K562 (cell line): ENCODE results near the gene BRWD1. TPM values are rescaled to one million over a fixed set of nuclear protein-coding genes. Genes with fewer than 3 reads are reported as not detected.

Experiments
- ATAC-seq: fragments of 200-7000 bp; cut with Tn5 transposase; 3 replicates; pipeline ENCODE4 v1.9.1; 2020; ENCODE audit warnings: moderate library complexity
- BruUV-seq: library from RNA; stranded (reverse); fragments of 400-500 nt; replicated peaks from 2 replicates; lab custom pipeline; 2021; lab: Mats Ljungman, UMichigan
- CTCF ChIA-PET: fragments of 300-600 bp; formaldehyde crosslinking; extraction: SDS; loops from one replicate; lab custom pipeline; 2021; ENCODE audit warnings: low intra/inter-chr PET ratio; lab: Yijun Ruan, JAX
- POLR2A ChIA-PET: fragments of 300-600, 350-650 bp; sonication (Branson Sonifier 250); formaldehyde crosslinking; extraction: SDS; loops from one replicate; lab custom pipeline; 2021; ENCODE audit warnings: antibody characterized with exemption, inconsistent platforms; lab: Yijun Ruan, JAX
- DNase-seq, 4 experiments: peaks; one replicate each; pipeline versions ENCODE4 v3.0.0 to v3.0.0-alpha.2; 2011 to 2018; ENCODE audit warnings: low spot score in 3 of 4, mixed read lengths in 3 of 4; ENCODE audit errors: extremely low read depth in 1 of 4
- FAIRE-seq: peaks from 2 replicates; lab custom pipeline; 2011; peaks lifted over from hg19 to GRCh38; lab: Jason Lieb, UNC
- H2AFZ ChIP-seq: 2 replicates; pipeline ENCODE4 v1.6.0; 2011; ENCODE audit warnings: low read depth, low read length, control low read depth, inconsistent platforms
- H3K27ac ChIP-seq: fragments of 200-600 bp; 3 replicates; pipeline ENCODE4 v1.8.0; 2011; ENCODE audit warnings: low read depth, mild to moderate bottlenecking, control low read depth, inconsistent platforms, low read length, moderate library complexity, mixed read lengths; ENCODE audit errors: extremely low read depth
- H3K27me3 ChIP-seq, 2 experiments: fragments of 300-600 bp in 1 of 2; 2 replicates in 1 of 2; 3 replicates in 1 of 2; pipeline versions ENCODE4 v1.6.0 to v1.8.0; 2011; ENCODE audit warnings: inconsistent platforms in 2 of 2, low read length in 2 of 2, mild to moderate bottlenecking in 1 of 2, mixed read lengths in 1 of 2, moderate library complexity in 1 of 2; ENCODE audit not compliant: control insufficient read depth in 2 of 2, insufficient read depth in 2 of 2
- H3K36me3 ChIP-seq: fragments of 300-600 bp; 3 replicates; pipeline ENCODE4 v1.8.0; 2011; ENCODE audit warnings: mild to moderate bottlenecking, low read length, inconsistent platforms; ENCODE audit not compliant: control insufficient read depth, insufficient read depth
- H3K4me1 ChIP-seq, 2 experiments: fragments of 200-600 bp in 1 of 2; replicated peaks in 1 of 2; 2 replicates in 1 of 2; 3 replicates in 1 of 2; pipeline versions ENCODE4 v1.5.1 to v1.8.0; 2011; ENCODE audit warnings: inconsistent platforms in 2 of 2, low read length in 2 of 2, mild to moderate bottlenecking in 1 of 2, mixed read lengths in 1 of 2, moderate library complexity in 1 of 2; ENCODE audit not compliant: control insufficient read depth in 2 of 2, insufficient read depth in 2 of 2
- H3K4me2 ChIP-seq: 2 replicates; pipeline ENCODE4 v1.6.1; 2011; ENCODE audit warnings: low read length, control low read depth, inconsistent platforms, mixed read lengths; ENCODE audit not compliant: insufficient read depth
- H3K4me3 ChIP-seq: fragments of 200-600 bp; sonication (generic), shearing (Covaris generic); 2 replicates; pipeline ENCODE4 v1.5.1; 2016; ENCODE audit warnings: control low read depth, inconsistent platforms
- H3K79me2 ChIP-seq: fragments of 200-600 bp; 3 replicates; pipeline ENCODE4 v1.8.0; 2011; ENCODE audit warnings: low read length, inconsistent platforms; ENCODE audit not compliant: control insufficient read depth, insufficient read depth
- H3K9ac ChIP-seq, 2 experiments: 2 replicates each; pipeline versions ENCODE4 v1.6.0 to v1.6.1; 2011; ENCODE audit warnings: low read depth in 2 of 2, low read length in 2 of 2, control low read depth in 1 of 2, inconsistent platforms in 1 of 2, mild to moderate bottlenecking in 1 of 2, mixed read lengths in 1 of 2; ENCODE audit not compliant: insufficient read depth in 1 of 2
- H3K9me1 ChIP-seq: one replicate; pipeline ENCODE4 v1.6.0; 2011; ENCODE audit warnings: inconsistent platforms, mild to moderate bottlenecking, low read length, moderate library complexity; ENCODE audit not compliant: control insufficient read depth, insufficient read depth
- H3K9me3 ChIP-seq: replicated peaks from 2 replicates; pipeline ENCODE4 v1.5.1; 2011; ENCODE audit warnings: low read depth, low read length, inconsistent platforms; ENCODE audit not compliant: control insufficient read depth, insufficient read depth
- H4K20me1 ChIP-seq: replicated peaks from 2 replicates; pipeline ENCODE4 v1.6.1; 2011; ENCODE audit warnings: low read length, inconsistent platforms, mixed read lengths; ENCODE audit not compliant: control insufficient read depth, insufficient read depth
- CTBP1 ChIP-seq: fragments of 450-650 bp; IDR thresholded peaks from 2 replicates; pipeline ENCODE4 v1.6.1; 2016; ENCODE audit warnings: borderline replicate concordance
- CXXC5 ChIP-seq: fragments of 250-450 bp; sonication (Bioruptor Pico); IDR thresholded peaks from 2 replicates; pipeline ENCODE4 v1.8.0; 2022; ENCODE audit warnings: inconsistent platforms, mild to moderate bottlenecking, moderate library complexity
- E2F4 ChIP-seq: sonication (generic); formaldehyde crosslinking; IDR thresholded peaks from 2 replicates; pipeline ENCODE4 v1.8.0; 2022; ENCODE audit warnings: mild to moderate bottlenecking, low read depth, missing genetic modification reagents
- EGR1 ChIP-seq: fragments of 450-650 bp; conservative IDR thresholded peaks from 2 replicates; pipeline ENCODE4 v1.6.1; 2017; ENCODE audit warnings: mild to moderate bottlenecking
- EHMT2 ChIP-seq: fragments of 450-650 bp; IDR thresholded peaks from 2 replicates; pipeline ENCODE4 v1.6.1; 2018; ENCODE audit warnings: antibody characterized with exemption
- HDGF ChIP-seq: fragments of 450-650 bp; IDR thresholded peaks from 2 replicates; pipeline ENCODE4 v1.6.1; 2016
- L3MBTL2 ChIP-seq: fragments of 450-650 bp; IDR thresholded peaks from 2 replicates; pipeline ENCODE4 v1.6.1; 2016; ENCODE audit warnings: mild to moderate bottlenecking, moderate library complexity
- MBD1 ChIP-seq: fragments of 250-450 bp; sonication (Bioruptor Pico); IDR thresholded peaks from 2 replicates; pipeline ENCODE4 v1.8.0; 2022; ENCODE audit warnings: inconsistent platforms
- NFYB ChIP-seq: IDR thresholded peaks from 2 replicates; pipeline ENCODE4 v1.6.1; 2011; ENCODE audit warnings: mild to moderate bottlenecking, moderate library complexity; ENCODE audit not compliant: insufficient read length; ENCODE audit errors: extremely low read depth
- RUNX1 ChIP-seq: sonication (generic); IDR thresholded peaks from 2 replicates; pipeline ENCODE4 v1.6.1; 2016; ENCODE audit warnings: antibody characterized with exemption, low read depth
- THRAP3 ChIP-seq: fragments of 450-650 bp; IDR thresholded peaks from 2 replicates; pipeline ENCODE4 v1.6.1; 2016; ENCODE audit warnings: mild to moderate bottlenecking, inconsistent platforms, borderline replicate concordance
- TSC22D4 ChIP-seq: fragments of 450-650 bp; IDR thresholded peaks from 2 replicates; pipeline ENCODE4 v1.6.1; 2016; ENCODE audit warnings: missing genetic modification characterization, missing biosample characterization, control low read depth
- ZNF175 ChIP-seq: fragments of 200-800 bp; sonication (Bioruptor generic); IDR thresholded peaks from 2 replicates; pipeline ENCODE4 v1.6.1; 2016; ENCODE audit warnings: low read depth, mild to moderate bottlenecking, missing genetic modification characterization, missing compliant biosample characterization
- ZNF589 ChIP-seq: fragments of 200-800 bp; sonication (Bioruptor generic); IDR thresholded peaks from 2 replicates; pipeline ENCODE4 v1.6.1; 2016; ENCODE audit warnings: low read depth, missing genetic modification characterization, missing compliant biosample characterization
- ZNF668 ChIP-seq: fragments of 250-450 bp; sonication (Bioruptor Pico); IDR thresholded peaks from 2 replicates; pipeline ENCODE4 v1.8.0; 2022; ENCODE audit warnings: mild to moderate bottlenecking, inconsistent platforms
- ZNF695 ChIP-seq: fragments of 450-650 bp; formaldehyde crosslinking; IDR thresholded peaks from 2 replicates; pipeline ENCODE4 v1.4.0; 2020; ENCODE audit warnings: mild to moderate bottlenecking, moderate library complexity
- WGBS: fragments of 100-300 bp; shearing (Covaris generic); methylation state at CpG from one replicate; pipeline ENCODE4 v1.1.6; 2016; ENCODE audit warnings: low coverage, mixed read lengths; ENCODE audit not compliant: insufficient coverage; ENCODE audit errors: missing lambda C conversion rate; 5-methylcytosine and 5-hydroxymethylcytosine counted together
- in situ Hi-C: fragments of 300-500 bp; cut with MboI; formaldehyde crosslinking; loops from 4 replicates; pipeline ENCODE4 v1.15.0; 2018; ENCODE audit warnings: inconsistent platforms, mixed read lengths
- intact Hi-C: fragments of 100-400 bp; cut with micrococcal nuclease; formaldehyde crosslinking; loops from 2 replicates; pipeline ENCODE4 v1.14.2; 2022
- polyA plus RNA-seq, 8 experiments: library from polyadenylated mRNA; depleted of rRNA in 4 of 8; stranded (reverse) in 5 of 8; unstranded in 3 of 8; fragments of >200 nt; fragmentation: Nextera tagmentation in 2 of 8; fragmentation: Illumina TruSeq in 1 of 8; extraction: Ambion mirVana in 2 of 8; extraction: Trizol in 1 of 8; gene quantifications; 2 replicates each; pipeline versions ENCODE4 v1.2.1 to v1.2.3, GENCODE V29; 2011 to 2014; ENCODE audit warnings: inconsistent platforms in 1 of 8, missing spikeins in 1 of 8
- total RNA-seq, 7 experiments: library from RNA; depleted of rRNA in 6 of 7; stranded (reverse); fragments of >200 nt in 6 of 7; fragmentation: Illumina TruSeq in 2 of 7; extraction: Trizol in 2 of 7; gene quantifications; 2 replicates each; pipeline versions ENCODE4 v1.2.1 to v1.2.3, GENCODE V29; 2011 to 2021; ENCODE audit warnings: low replicate concordance in 1 of 7
- TF ChIP-seq, protein P1 (sequence below): fragments of 450-650 bp; IDR thresholded peaks from 2 replicates; pipeline ENCODE4 v1.6.1; 2016; ENCODE audit warnings: mild to moderate bottlenecking
- TF ChIP-seq, protein P2 (sequence below): sonication (generic); formaldehyde crosslinking; IDR thresholded peaks from 2 replicates; pipeline ENCODE4 v1.5.0; 2020; ENCODE audit warnings: missing genetic modification reagents

BRWD1 gene
- total and polyA plus RNA-seq, 9 of the 15 experiments (the other 6 are each of a cell fraction or from before 2014, with no cell fraction given) = 10.1 to 60.2 (median 34.1) TPM

DNA sequence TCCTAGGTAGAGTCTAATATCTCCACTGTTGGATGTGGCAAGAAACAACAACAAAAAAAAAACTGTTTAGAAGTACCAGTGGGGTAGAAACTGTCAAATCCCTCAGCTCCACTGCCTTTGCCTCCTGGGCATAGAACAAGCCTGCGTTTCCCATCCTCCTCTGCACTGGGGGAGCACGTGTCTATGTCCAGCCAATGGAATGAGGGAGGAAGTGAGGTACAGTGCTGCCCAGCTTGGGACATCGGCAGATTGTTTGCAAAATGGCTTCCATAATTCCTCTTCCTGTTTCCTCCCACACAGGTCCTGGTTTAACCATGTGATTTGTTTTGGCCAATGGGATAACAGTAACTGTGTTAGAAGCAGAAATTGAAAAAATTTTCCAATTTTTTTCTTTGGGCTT, 169.2 kb downstream of the BRWD1 start:
- ATAC-seq (peak; percentile 87), DNase-seq (peak; percentile 34 to 63 (median 52)), FAIRE-seq (peak; percentile 66)
- no peaks in the 10 kb centered on the region; a peak in 1 of 5 replicates for H3K4me1 ChIP-seq
- H4K20me1 ChIP-seq = no peaks in the 10 kb centered on the region
- no peaks in the 10 kb centered on the region for H3K9me3 ChIP-seq
- 9% methylated on average over 3 of the region's 3 CpGs for WGBS
- ChIA-PET CTCF (interaction anchor here (0.8 kb wide), 1 partner anchor 1091 kb away, joined by 3 read pairs; no protein-coding TSS in a partner anchor), POLR2A (no interaction called here)
- H3K36me3 ChIP-seq = no peaks in the 10 kb centered on the region
- BruUV-seq = no TSS peak
- H3K9me1 ChIP-seq = no peaks in the 10 kb centered on the region
- peak overlapping the region; percentile 40 for H2AFZ ChIP-seq
- H3K4me3 ChIP-seq = no peak overlapping the region
- H3K9ac ChIP-seq = no peak overlapping the region
- no peaks in the 10 kb centered on the region for H3K79me2 ChIP-seq
- H3K4me2 ChIP-seq = no peak overlapping the region; the same call in 1 of the 2 replicates
- no peak overlapping the region for H3K27ac ChIP-seq
- intact Hi-C loops = no loop called here
- in situ Hi-C loops = loop anchor here (5.0 kb wide), 1 partner anchor 412 kb away; no protein-coding TSS in a partner anchor
- peaks cover 10 to 11% of the 10 kb centered on the region in 2 experiments; a peak in 4 of 5 replicates for H3K27me3 ChIP-seq
- TF ChIP-seq EHMT2 (peak; percentile 93), HDGF (no peak), ZNF589 (CRISPR knock-in tag) (0 out of 2 replicates have a peak, but pooled peaks have one; percentile 31), ZNF175 (no peak), RUNX1 (no peak), MBD1 (no peak), CTBP1 (no peak), ZNF695 (CRISPR knock-in tag) (no peak), EGR1 (peak; percentile 41; the same call in 1 of the 2 replicates), THRAP3 (no peak), E2F4 (CRISPR knock-in tag) (no peak), NFYB (peak; percentile 84), ZNF668 (CRISPR knock-in tag) (no peak), L3MBTL2 (peak; percentile 68; the same call in 1 of the 2 replicates), TSC22D4 (tag) (no peak), CXXC5 (CRISPR knock-in tag) (0 out of 2 replicates have a peak, but pooled peaks have one; percentile 48)
- TF ChIP-seq, protein P1, sequence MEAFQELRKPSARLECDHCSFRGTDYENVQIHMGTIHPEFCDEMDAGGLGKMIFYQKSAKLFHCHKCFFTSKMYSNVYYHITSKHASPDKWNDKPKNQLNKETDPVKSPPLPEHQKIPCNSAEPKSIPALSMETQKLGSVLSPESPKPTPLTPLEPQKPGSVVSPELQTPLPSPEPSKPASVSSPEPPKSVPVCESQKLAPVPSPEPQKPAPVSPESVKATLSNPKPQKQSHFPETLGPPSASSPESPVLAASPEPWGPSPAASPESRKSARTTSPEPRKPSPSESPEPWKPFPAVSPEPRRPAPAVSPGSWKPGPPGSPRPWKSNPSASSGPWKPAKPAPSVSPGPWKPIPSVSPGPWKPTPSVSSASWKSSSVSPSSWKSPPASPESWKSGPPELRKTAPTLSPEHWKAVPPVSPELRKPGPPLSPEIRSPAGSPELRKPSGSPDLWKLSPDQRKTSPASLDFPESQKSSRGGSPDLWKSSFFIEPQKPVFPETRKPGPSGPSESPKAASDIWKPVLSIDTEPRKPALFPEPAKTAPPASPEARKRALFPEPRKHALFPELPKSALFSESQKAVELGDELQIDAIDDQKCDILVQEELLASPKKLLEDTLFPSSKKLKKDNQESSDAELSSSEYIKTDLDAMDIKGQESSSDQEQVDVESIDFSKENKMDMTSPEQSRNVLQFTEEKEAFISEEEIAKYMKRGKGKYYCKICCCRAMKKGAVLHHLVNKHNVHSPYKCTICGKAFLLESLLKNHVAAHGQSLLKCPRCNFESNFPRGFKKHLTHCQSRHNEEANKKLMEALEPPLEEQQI = peak; percentile 58; the same call in 1 of the 2 replicates
- TF ChIP-seq, protein P2, sequence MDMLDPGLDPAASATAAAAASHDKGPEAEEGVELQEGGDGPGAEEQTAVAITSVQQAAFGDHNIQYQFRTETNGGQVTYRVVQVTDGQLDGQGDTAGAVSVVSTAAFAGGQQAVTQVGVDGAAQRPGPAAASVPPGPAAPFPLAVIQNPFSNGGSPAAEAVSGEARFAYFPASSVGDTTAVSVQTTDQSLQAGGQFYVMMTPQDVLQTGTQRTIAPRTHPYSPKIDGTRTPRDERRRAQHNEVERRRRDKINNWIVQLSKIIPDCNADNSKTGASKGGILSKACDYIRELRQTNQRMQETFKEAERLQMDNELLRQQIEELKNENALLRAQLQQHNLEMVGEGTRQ (CRISPR knock-in tag) = peak; percentile 92
